Measurements from ENCODE around the gene TAC4.

TAC4 gene

DNA sequence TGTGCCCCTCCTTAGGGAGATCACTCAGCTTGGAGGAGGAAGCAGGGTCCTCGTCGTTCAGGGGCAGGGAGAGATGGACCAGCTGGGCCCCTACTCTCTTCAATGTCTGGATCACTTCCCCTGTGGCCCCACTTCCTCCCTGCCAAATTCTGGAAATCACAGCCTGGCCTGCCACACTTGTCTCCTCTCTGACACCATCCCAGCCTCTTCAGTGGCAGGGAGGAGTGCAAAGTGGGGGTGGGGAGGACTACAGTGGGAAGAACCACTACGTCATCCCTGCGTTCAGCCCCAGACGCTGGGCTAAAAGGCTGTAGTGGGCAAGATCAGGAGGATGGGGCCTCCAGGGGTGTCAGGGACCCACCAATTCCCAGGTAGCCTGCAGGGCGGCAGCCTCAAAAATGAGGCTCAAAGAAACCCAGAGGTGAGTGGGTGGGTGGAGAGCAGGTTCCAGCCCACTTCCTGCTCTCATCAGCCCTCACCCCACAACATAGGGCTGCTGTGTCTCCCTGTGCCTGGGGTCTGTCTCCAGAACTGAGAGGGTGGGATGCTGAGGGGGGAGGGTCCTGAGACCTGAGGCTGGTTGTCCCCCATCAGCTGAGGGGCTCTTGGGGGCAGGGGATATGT is 25.0 kb upstream of the TAC4 start:
- no peak for DNase-seq (ENCODE audit: low read depth)

DNA sequence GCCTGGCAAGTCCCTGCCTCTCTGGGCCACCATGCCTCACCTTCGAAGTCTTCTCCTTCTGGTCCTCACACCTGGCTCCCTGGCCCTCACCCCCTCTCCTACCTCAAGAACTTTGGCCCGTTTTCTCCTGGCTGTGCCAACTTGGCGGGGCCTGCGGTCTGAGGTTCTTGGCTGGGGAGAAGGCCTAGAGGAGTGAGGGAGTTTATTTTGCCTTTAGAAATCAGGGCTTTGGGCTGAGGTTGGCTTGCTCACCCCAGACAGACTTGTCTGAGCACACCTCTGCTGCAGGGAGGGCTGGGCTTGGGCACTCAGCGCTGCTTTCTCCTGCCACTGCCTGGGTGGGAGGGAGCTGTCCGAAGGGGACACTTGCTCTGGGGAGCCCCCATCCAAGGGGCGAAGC is 23.3 kb upstream of the TAC4 start:
- DNase-seq (ENCODE audit: low read depth), result no peak

DNA sequence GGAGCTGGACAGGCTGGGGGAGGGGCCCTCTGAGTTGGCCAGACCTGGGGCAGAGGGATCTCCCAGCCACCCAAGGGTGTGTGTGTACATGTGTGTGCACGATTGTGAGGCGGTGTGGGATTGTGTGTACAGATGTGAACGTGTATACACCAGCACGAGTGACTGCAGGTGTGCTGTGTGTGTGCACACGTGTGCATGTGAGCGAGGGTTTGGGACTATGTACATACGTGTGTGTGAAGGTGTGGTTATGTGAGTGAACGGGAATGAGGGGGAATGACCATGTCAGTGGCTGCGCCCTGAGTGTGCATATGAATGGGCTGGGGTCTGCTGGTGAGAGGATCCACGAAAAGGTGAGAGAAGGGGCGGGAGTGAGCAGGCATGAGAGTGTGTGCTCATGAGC is 22.4 kb upstream of the TAC4 start:
- no peak for DNase-seq (ENCODE audit: low read depth)

DNA sequence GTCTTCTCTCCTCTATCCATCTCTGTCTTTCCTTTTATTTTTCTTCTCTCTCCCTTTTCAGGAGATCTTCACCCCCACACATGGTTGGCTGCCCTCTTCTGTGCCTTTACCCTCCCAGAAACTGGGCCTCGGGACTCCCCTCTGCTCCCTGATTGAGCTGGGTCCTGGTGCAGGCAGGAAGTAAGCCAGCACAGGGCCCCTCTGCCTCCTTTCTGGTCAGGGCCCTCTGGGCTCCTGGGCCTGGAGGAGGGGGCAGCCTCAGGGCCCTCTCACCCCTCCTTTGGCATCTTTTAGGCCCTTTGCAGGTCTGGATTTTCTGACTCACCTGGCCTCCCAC is 21.1 kb upstream of the TAC4 start:
- DNase-seq (ENCODE audit: low read depth), result no peak

DNA sequence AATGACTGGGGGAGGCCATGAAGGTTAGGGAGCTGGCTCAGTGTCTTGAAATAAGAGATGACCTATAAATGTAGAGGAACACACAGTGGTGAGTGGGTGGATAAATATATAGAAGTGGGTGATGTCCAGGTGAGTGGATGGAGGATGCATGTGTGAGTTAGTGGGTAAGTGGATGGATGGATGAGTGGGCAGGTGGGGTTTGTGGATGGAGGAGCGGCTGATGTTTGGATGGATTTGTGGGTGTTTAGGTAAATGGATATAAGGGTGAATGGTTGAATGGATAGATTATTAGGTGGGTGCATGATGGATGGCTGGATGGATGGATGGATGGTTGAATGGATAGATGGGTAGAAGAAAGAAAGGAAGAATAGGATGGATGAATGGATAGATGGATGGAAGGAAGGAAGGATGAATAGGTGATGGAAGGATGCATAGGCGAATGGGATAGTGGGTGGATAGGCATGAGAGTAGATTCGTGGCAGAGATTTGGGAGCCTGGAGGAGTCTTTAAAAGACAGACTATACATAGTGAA is 19.1 kb upstream of the TAC4 start:
- no peak for DNase-seq (ENCODE audit: low read depth)

DNA sequence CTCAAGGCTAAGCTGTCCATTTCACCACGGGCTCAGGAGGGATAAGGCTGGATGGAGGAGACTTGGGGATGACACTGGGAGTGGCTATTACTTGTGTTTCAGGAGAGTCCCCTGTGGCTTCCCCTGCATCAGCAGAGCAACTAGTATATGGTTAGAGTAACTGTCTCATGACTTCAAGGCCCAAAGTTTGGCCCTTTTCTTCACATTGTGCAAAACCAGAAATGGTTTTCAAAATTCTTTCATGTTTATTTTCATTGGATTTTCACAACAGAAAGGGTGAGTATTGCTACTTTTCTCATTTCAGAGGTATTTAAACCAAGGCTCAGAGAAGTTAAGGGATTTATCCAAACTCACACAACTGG is 18.1 kb upstream of the TAC4 start:
- no peak for DNase-seq (ENCODE audit: low read depth)

DNA sequence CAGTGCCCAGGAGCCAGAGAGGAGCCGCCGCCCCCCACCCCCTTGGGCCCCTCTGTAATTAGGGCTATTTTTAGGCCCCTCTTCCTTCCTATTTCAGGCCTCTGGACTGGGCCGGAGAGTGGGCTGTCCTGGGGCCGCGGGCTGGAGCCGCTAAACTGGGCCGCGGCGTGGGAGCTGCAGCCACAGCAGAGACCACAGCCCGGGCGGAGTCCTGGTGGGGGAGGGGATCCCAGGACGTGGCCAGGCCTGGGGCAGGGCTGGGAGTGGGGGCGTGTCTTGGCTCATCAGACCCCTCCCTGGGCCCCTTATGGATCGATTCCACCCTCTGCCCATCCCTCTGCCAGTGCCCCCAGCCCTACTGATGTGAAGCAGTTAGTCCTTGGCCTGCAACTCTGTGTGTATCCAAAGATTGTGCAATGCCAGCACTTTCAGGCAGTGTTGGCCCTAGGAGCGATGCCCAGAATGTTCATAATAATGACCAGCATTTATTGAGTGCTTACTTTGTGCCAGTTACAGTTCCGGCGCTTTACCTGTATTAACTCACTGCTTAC is 15.0 kb upstream of the TAC4 start:
- DNase-seq (ENCODE audit: low read depth), result no peak

DNA sequence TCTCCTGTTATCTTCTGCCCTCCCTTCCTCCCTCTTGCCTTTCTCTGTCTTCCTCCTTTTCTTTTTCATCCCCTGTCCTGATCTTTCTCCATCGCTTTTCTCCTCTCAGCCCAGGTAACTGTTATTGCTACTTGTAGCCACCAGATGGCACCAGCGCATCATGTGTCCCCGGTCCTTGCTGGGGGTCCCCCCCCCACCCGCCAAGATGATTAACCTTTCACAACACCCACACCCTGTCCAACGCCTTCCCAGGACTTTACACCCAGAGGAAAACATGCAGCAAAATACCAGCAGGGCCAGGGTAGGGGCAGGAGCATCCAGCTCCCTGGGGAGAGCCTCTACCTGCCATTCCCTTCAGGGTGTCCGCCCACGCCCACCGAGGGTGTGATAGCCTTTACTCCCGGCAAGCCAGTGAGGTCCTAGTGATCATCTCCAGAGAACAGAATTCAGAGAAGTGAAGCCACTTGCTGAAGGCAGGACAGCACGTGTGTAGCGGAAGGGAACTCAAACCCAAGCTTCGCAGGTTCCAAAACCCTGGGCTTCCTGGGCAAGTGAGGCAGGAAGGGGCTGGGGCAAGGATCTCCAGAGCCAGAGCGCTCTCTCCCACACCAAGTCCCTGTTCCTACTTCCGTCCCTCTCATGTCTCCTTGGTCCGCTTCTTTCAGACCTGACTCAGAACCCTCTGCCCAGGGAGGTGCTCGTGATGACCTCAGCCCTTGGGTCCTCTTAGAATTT is 13.4 kb upstream of the TAC4 start:
- DNase-seq (ENCODE audit: low read depth), result peak; percentile 38

DNA sequence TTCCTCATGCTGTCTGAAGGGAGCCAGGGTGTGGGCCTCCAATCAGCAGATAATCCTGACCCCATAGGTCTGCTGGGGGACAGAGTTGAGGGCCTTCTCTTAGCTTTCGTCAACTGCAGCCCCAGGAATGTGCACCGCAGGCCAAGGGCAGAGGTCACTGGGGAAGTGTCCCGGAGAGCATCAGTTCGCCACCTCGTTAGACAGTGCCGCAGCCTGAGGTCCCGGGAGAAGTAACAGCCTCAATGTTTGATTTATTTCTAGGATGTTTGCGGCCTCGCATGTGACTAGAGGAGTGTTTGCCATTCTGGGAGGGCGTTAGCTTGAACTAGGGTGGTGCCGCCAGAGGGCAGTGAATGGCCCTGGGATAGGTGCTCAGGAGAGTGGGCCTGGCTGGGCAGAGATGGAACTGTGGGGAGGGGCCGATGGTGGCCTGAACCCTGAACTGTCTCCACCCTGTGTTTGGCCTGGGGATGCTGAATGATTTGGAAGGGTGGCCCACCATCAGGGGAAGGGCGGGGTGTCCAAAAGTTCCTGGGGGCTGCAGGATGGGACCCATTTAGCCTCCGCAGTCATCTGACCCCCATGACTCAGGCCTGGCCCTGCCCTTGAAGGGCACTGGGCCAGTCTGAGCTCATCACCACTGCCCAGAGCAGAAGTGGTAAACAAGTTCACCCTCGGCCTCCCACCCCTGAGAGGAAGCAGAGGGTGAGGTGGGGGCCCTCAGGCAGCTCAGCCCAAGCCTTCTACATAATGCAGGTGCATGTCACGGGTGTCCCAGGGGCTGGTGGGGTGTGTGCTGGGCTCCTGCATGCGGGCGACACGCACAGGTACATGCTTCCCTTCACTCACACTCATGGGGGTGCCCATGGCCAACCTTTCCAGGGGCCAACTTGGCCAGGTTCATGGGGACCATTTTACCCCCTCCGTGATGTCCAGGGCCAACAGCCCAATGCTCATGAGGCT is 12.4 kb upstream of the TAC4 start:
- DNase-seq (ENCODE audit: low read depth), result no peak

DNA sequence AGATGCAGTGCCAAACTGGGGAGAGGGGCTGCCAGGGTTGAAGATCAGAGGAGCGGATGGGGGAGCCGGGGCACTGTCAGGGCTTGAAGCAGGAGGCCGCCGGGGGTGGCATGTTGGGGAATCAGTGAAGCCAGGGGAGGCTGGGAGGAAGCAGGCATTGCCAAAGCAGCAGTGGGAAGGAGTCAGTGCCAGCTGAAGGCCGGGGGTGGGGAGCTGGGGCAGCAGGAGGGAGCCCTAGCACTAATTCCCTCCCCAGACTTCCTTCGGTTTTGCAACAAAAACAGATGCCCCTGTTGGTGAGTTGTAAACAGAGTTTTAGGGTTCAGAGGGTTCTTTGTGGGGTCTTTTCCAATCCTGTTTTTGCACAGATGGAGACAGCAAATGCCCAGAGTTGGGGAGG is 10.9 kb upstream of the TAC4 start:
- no peak for DNase-seq (ENCODE audit: low read depth)

DNA sequence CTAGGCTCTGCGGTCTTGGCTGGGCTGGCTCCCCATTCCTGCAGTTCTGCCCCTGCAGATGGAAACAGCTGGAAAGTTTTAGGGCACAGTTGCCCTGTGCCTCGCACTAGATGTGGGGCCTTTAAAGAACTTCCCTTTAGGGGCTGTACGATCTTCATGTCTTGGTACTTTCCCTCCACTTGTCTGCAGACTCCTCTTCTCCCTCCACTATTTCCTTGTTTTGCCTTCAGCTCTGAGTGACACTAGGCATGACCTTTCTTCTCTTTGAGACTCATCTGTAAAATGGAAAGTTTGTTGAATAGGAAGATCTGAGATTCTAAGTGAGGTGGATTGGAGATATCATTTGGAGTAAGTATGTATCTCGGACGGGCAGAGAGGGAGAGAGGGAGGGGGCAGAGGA is 6.3 kb upstream of the TAC4 start:
- DNase-seq (ENCODE audit: low read depth), result no peak

DNA sequence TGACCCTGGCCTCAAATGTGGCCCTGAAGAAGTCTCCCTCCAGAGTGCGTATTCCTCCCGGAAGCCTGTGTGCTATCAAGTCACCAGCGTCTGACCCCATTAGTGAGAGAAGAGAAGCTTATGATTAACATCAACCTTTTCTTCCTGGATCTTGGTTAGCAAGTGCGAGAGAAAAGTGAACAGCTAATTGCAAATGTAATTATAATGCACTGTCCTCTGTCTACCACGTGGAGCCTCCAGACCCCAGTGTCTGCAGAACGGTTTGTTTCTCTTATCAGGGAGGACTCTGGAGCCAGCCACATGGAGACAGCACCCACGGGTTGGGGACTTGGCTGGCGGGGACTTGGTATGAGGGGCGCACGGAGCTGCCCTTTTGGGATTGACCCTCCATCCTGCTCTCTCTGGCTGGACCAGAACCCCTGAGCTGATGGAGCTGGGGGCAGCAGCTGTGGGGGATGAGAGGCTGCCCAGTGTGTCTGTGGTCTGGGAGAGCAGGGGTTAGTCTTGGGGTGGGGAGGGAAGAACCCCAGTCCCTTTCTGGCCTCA is 5.7 kb upstream of the TAC4 start:
- DNase-seq (ENCODE audit: low read depth), result no peak

DNA sequence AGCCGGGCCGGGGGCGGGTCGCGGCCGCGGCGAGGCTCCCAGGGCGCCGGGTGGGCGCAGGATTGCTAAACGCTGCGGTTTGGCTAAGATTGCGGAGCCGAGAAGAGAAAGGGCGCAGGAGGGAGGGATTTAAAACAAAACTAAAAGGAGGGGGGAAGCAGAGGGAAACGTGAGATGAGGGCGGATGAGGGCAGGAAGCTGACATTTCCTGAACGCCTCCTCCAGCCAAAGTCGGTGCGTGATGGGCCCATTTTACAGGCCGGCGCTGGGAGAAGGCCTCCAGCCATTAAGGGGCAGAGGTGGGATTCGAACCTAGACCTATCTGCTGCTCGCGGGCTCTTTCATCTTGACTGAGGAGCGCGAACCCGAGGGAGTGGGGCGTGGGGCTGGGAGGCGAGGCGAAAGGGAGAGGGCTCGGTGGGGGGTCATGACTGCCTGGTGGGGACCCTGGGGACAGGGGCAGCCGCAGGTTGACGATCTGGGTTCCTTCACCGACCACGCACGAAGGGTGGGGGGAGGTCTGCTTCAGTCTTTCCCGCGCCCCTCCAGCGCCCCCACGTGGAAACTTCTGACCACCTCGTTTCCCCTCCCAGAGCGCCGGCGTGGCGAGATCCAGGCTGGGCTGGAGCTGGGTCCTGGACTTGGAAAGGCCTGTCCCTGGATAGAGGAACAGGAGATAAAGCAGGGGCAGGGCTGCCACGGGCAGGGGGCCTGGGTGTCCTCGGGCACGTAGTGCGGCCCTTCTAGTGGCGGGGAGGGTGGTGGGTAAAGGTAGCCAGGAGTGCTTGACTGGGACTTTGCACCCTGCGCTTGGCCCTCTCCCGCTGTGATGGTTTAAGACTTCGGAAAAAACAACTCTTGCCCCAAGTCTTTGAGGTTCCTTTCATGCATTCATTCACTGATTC is 3.8 kb upstream of the TAC4 start:
- DNase-seq (ENCODE audit: low read depth), result peak; percentile 54

DNA sequence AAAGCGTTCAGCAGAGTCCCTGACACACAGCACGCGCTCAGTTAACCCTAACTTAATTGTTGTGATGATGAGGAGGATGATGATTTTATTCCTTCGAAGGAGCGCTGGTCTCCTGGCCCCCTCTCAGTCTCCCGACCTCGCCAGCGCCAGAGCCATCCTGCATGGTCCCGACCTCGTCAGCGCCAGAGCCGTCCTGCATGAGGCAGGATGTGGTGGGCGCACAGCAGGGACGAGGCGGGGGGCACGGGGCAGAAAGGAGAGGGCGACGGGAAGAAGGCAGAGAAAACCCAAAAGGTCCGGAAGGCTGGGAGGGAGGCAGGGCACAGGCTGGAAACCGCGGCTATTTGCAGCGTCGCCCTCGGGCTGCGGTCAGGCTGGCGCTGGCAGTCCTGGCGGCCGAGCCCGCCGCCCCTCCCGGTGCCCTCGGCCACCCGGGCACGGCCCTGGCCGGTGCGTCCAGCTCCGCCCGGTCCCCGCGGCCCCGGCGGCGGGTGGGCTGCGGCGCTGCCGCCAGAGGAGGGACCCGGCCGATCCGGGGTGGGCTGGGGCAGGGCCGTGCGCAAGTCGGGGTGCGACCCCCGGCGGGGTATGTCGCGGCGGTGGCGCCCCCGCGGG is 3.0 kb upstream of the TAC4 start:
- DNase-seq (ENCODE audit: low read depth), result no peak

DNA sequence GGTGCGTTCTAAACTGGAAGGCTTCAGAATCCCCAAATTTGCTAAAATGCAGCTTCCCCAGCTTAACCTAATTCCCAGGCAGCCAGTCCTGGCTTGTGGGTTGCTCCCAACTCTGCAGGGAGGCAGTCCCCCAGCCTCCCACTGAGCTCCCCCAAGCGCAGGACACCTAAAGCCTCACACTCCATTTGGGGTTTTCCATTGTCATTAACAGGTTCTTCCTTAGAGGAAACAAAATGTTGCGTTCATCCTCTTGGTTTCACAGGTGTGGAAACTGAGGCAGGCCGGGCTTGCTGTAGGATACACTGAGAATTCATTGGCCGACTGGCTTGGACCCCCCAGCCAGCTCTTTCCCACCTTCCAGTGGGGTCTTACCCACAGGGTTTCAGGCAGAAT is 2.3 kb upstream of the TAC4 start:
- no peak for DNase-seq (ENCODE audit: low read depth)

DNA sequence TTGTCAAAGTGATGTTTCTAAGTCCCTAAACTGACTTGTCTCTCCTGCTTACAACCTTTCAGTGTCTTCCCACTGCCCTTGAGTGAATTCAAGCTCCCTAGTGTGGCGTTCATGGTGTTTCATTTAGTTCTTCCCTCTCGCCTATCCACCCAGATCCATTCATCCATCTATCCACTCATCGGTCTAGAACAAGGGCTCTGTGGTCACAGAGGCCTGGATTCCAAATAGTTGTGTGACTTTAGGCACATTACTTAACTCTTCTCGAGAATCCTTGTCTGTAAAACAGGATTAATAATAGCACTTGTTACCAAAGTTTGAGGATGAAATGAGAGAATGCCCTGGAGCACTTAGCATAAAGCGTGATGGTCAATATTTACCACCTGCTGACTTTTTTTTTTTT is 870 bp upstream of the TAC4 start:
- DNase-seq (ENCODE audit: low read depth), result no peak

DNA sequence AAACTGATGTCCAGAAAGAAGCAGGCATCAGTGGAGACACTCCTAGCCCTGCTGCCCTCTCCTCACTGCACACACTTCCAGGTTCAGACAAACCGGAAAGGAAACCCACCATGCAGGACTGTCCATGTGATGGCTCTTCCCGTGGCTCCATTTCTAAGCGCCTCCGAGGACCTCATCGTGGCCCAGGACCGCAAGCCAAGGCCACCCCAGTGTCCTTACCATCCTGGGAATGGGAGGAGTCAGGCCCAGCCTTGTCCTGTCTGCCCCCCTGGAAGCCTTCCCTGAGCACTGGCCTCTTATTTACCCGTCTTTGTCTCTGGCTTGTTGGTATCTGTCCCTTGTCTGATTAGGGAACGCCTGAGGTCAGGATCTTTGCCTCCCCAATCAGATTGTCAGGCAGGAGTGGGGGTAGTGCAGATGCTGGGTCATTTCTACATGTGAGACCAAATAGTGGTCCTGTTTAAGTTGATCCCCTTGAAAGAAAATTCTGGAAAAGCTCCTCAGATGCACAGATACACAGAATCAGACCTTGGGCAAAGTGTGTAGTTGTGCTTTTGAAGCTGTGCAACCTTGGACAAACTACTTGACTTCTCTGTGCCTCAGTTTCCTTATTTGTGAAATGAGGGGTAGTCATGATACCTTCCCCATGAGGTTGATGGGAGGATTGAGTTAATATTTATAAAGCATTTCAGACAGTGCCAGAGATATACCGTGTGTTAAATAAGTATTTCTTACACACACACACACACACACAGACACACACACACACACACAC is 744 bp downstream of the TAC4 start:
- no peak for DNase-seq (ENCODE audit: low read depth)

DNA sequence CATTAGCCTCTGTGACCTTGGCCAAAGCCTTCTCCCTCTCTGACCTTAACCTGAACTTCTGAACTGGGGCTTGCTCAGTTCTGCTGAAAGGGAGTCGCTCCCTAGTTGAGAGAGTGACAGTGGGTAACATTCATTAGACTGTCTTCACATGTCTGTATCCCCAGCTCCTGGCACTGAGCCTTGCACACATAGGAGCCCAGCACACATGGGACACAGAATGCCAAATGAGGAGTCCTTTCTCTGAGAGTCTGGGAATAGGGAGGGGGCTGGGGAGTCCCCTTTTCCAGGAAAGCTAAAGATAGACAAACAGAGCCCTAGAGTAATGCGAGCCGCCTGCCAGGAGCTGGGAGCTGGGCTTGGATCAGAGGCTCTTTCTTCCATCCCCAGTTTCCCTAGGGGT is 2.5 kb downstream of the TAC4 start:
- DNase-seq (ENCODE audit: low read depth), result no peak

DNA sequence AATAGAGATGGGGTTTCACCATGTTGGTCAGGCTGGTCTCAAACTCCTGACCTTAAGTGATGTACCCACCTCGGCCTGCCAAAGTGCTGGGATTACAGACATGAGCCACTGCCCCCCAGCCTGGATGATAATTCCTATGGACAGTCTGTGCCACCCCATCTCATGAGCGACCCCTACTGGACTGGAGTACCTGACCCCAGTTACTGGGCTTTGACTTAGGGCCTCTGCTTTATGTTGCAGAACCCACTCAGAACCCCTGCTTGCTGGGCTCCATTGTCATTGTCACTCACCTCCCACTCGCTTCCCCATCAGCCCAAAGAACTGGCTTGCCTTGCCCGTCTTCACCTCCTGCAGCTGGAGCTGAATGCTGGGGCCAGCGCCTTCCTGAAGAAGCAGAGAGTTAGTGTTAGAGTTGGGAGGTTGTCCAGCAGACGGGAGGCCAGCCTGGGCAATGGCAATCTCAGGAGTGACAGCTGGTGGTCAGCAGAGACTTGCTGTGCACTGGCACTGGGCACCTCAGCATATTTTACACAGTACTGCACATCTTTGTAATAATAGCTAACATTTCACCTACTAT is 4.0 kb downstream of the TAC4 start:
- no peak for DNase-seq (ENCODE audit: low read depth)

DNA sequence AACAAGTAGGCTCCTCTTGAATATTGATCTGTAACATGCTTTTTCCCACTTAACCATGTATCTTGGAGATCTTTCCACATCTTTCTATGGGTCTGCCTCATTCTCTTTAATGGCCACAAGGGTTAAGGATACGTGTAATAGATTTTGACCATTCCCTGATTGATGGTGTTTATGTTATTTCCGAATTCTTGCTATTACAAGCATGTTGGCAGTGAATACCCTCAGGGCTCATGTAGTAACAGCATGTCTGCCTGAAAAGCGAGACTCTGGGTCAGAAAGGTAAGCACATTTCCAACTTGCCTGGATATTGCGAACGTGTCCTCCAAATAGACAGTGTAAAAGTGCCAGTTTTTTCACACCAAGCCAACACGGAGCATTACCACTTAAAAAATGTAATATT is 5.0 kb downstream of the TAC4 start:
- DNase-seq (ENCODE audit: low read depth), result no peak
